Suprapubic skin (tissue), 3 donors: Measurements from ENCODE around the gene CACNA2D2.

Source experiments
- POLR2AphosphoS5 ChIP-seq, 3 donors: sonication (generic); formaldehyde crosslinking; IDR thresholded peaks; one replicate each; pipeline ENCODE4 v1.6.1; 2017; ENCODE audit warnings: antibody characterized with exemption in 3 of 3
- TF ChIP-seq, protein P1 (sequence below), 2 donors: fragments of 200-600 bp in 1 of 2; fragments of 450-650 bp in 1 of 2; sonication (generic) in 1 of 2; IDR thresholded peaks; one replicate each; pipeline ENCODE4 v1.5.1; 2016 to 2019; ENCODE audit warnings: antibody characterized with exemption in 2 of 2, mild to moderate bottlenecking in 1 of 2, moderate library complexity in 1 of 2

DNA sequence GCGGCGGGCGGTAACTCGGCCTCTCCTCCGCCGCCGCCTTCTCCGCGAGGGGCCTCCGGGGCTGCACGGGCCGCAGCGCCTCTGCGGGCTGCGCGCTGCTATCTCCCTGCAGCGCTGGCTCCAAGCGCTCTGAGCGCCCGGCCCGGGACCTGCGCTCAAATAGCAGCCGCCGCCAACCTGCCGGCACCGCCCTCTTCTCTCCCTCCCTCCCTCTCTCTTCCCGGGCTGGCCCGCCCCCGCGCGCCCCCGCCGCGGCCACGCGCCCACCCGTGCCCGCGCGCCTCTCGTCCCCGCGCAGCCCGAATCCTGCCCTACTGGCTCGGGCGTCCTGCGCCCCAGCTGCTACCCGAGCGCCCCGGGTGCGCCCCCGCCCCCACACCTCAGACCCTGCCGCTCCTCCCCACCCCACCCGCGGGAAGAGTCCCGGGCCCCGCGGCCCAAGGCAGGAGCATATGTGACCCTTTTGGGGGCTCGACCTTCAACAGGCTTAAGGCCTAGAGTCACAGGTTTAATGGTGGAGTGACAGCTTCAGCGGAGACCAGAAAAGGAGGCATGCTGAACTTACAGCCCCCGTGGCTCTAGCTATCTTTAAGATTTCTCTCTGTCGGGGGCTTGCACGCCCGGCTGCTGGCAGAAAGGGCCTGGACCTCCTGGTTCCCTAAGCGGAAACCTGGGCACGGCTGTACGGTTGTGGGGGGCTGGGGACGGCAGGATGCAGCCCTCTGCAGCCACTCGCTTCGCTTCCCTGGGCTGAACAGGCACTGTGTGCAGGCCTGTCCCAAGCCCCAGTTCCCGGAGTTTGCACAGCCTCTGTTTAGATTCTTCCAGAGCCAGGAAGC, at the start of gene CACNA2D2:
- TF ChIP-seq, protein P1, sequence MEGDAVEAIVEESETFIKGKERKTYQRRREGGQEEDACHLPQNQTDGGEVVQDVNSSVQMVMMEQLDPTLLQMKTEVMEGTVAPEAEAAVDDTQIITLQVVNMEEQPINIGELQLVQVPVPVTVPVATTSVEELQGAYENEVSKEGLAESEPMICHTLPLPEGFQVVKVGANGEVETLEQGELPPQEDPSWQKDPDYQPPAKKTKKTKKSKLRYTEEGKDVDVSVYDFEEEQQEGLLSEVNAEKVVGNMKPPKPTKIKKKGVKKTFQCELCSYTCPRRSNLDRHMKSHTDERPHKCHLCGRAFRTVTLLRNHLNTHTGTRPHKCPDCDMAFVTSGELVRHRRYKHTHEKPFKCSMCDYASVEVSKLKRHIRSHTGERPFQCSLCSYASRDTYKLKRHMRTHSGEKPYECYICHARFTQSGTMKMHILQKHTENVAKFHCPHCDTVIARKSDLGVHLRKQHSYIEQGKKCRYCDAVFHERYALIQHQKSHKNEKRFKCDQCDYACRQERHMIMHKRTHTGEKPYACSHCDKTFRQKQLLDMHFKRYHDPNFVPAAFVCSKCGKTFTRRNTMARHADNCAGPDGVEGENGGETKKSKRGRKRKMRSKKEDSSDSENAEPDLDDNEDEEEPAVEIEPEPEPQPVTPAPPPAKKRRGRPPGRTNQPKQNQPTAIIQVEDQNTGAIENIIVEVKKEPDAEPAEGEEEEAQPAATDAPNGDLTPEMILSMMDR (IDR thresholded peaks at IDR 0.05): no peak
- no peak for TF ChIP-seq POLR2AphosphoS5 (IDR thresholded peaks at IDR 0.05)
